ENCODE measurements around the gene MIPOL1. TPM values are rescaled to one million over a fixed set of nuclear protein-coding genes. Genes with fewer than 3 reads are reported as not detected.
"Not testable (repeated sequence)": the region's sequence is repeated elsewhere in the genome, so short reads cannot be mapped to it uniquely, and the experiment has no call there.

Gene MIPOL1
- total RNA-seq, 4 donors from 2014 or later, result 4.8 to 21.5 (median 11.8) TPM

- 0 to 8% methylated on average over 1 of the region's 1 CpG for WGBS, 2 donors (ENCODE audit: low coverage in 1 of 2)
- Histone ChIP-seq H3K4me1 (no peaks in the 10 kb centered on the region), H3K36me3 (no peaks in the 10 kb centered on the region), H3K9me3 (no peaks in the 10 kb centered on the region), H3K4me3 (no peak overlapping the region), H3K27ac (no peak overlapping the region), H3K27me3 (no peaks in the 10 kb centered on the region)
- intact Hi-C loops (cut with DNase I; ENCODE audit: low total_unique reads) (no loop called here), in situ Hi-C loops (cut with MboI; ENCODE audit: low pct_ligation_motif_present in 1 of 4, low pct_unique_long_range_greater_than_20kb in 1 of 4, low sequenced_read_pairs in 3 of 4) (loop anchor here in 1 of 4 donors (10.0 kb wide), 1 partner anchor 642 kb away; no protein-coding TSS in a partner anchor)
- TF ChIP-seq CTCF (IDR thresholded peaks at IDR 0.05), result peak; percentile 44 to 64 (median 50)
- TF ChIP-seq POLR2A (IDR thresholded peaks at IDR 0.05), result no peak
- no peak for TF ChIP-seq POLR2AphosphoS5 (IDR thresholded peaks at IDR 0.05)
- TF ChIP-seq EP300 (IDR thresholded peaks at IDR 0.05; ENCODE audit: low read depth), result no peak
- no peak for DNase-seq
These were observed 35.3 kb downstream of the MIPOL1 start for GRCh38 chr14:37232907-37233481.

GRCh38 chr14:37234222-37234621, 36.5 kb downstream of the MIPOL1 start:
- in situ Hi-C loops (cut with MboI; ENCODE audit: low pct_ligation_motif_present in 1 of 4, low pct_unique_long_range_greater_than_20kb in 1 of 4, low sequenced_read_pairs in 3 of 4), result loop anchor here in 1 of 4 donors (10.0 kb wide), 1 partner anchor 641 kb away; no protein-coding TSS in a partner anchor
- Histone ChIP-seq H3K4me1 (no peaks in the 10 kb centered on the region), H3K36me3 (no peaks in the 10 kb centered on the region), H3K4me3 (no peak overlapping the region), H3K27ac (no peak overlapping the region), H3K9me3 (no peaks in the 10 kb centered on the region), H3K27me3 (no peaks in the 10 kb centered on the region)
- no peak for DNase-seq
- WGBS, 2 donors (ENCODE audit: low coverage in 1 of 2), result 77 to 82% methylated on average over 2 to 3 of the region's 3 CpGs
- intact Hi-C loops (cut with DNase I; ENCODE audit: low total_unique reads), result no loop called here
- no peak for TF ChIP-seq POLR2A (IDR thresholded peaks at IDR 0.05)
- no peak for TF ChIP-seq POLR2AphosphoS5 (IDR thresholded peaks at IDR 0.05)
- no peak for TF ChIP-seq EP300 (IDR thresholded peaks at IDR 0.05; ENCODE audit: low read depth)
- no peak for TF ChIP-seq CTCF (IDR thresholded peaks at IDR 0.05)

GRCh38 chr14:37236044-37236443, 38.3 kb downstream of the MIPOL1 start:
- H3K27me3 ChIP-seq; DNase-seq; H3K27ac ChIP-seq; intact Hi-C loops (cut with DNase I; ENCODE audit: low total_unique reads); H3K4me3 ChIP-seq; H3K36me3 ChIP-seq; H3K4me1 ChIP-seq; H3K9me3 ChIP-seq: not testable (repeated sequence)
- 92 to 94% methylated on average over 3 to 4 of the region's 4 CpGs for WGBS, 2 donors (ENCODE audit: low coverage in 1 of 2)
- in situ Hi-C loops (cut with MboI; ENCODE audit: low pct_ligation_motif_present in 1 of 4, low pct_unique_long_range_greater_than_20kb in 1 of 4, low sequenced_read_pairs in 3 of 4), result loop anchor here in 1 of 4 donors (10.0 kb wide), 1 partner anchor 639 kb away; no protein-coding TSS in a partner anchor

GRCh38 chr14:37237094-37237493, 39.4 kb downstream of the MIPOL1 start:
- no peaks in the 10 kb centered on the region for H3K27me3 ChIP-seq
- H3K36me3 ChIP-seq, result no peaks in the 10 kb centered on the region
- no peaks in the 10 kb centered on the region for H3K9me3 ChIP-seq
- H3K4me3 ChIP-seq, result no peak overlapping the region
- intact Hi-C loops (cut with DNase I; ENCODE audit: low total_unique reads) (no loop called here), in situ Hi-C loops (cut with MboI; ENCODE audit: low pct_ligation_motif_present in 1 of 4, low pct_unique_long_range_greater_than_20kb in 1 of 4, low sequenced_read_pairs in 3 of 4) (loop anchor here in 1 of 4 donors (10.0 kb wide), 1 partner anchor 638 kb away; no protein-coding TSS in a partner anchor)
- no peak for TF ChIP-seq EP300 (IDR thresholded peaks at IDR 0.05; ENCODE audit: low read depth)
- no peak for TF ChIP-seq POLR2A (IDR thresholded peaks at IDR 0.05)
- no peak for DNase-seq
- no peak overlapping the region for H3K27ac ChIP-seq
- no peaks in the 10 kb centered on the region for H3K4me1 ChIP-seq

GRCh38 chr14:37237735-37238200, 40.0 kb downstream of the MIPOL1 start:
- H3K4me3 ChIP-seq, result no peak overlapping the region
- in situ Hi-C loops (cut with MboI; ENCODE audit: low pct_ligation_motif_present in 1 of 4, low pct_unique_long_range_greater_than_20kb in 1 of 4, low sequenced_read_pairs in 3 of 4), result loop anchor here in 1 of 4 donors (10.0 kb wide), 1 partner anchor 637 kb away; no protein-coding TSS in a partner anchor
- intact Hi-C loops (cut with DNase I; ENCODE audit: low total_unique reads), result no loop called here

More at GRCh38 chr14:37237735-37238200, 40.0 kb downstream of the MIPOL1 start:
- 75 to 87% methylated on average over 5 of the region's 5 CpGs for WGBS, 2 donors (ENCODE audit: low coverage in 1 of 2)
- H3K27ac ChIP-seq, result no peak overlapping the region
- no peaks in the 10 kb centered on the region for H3K27me3 ChIP-seq
- TF ChIP-seq EP300 (IDR thresholded peaks at IDR 0.05; ENCODE audit: low read depth) (no peak), CTCF (IDR thresholded peaks at IDR 0.05) (no peak), POLR2AphosphoS5 (IDR thresholded peaks at IDR 0.05) (no peak), POLR2A (IDR thresholded peaks at IDR 0.05) (no peak)
- H3K9me3 ChIP-seq, result no peaks in the 10 kb centered on the region
- H3K4me1 ChIP-seq, result no peaks in the 10 kb centered on the region
- no peaks in the 10 kb centered on the region for H3K36me3 ChIP-seq
- DNase-seq, result no peak
